Skeletal muscle satellite cell (primary cell): ENCODE results near the gene SPAAR.

Source experiments
- H3K27me3 ChIP-seq: 2 replicates; pipeline ENCODE4 v1.7.0; 2013; ENCODE audit warnings: low read length; ENCODE audit not compliant: control insufficient read depth, insufficient read depth
- H3K36me3 ChIP-seq: 2 replicates; pipeline ENCODE4 v1.7.0; 2013; ENCODE audit warnings: mild to moderate bottlenecking, control low read depth, low read length; ENCODE audit not compliant: insufficient read depth
- H3K4me1 ChIP-seq: 2 replicates; pipeline ENCODE4 v1.7.0; 2013; ENCODE audit warnings: low read length; ENCODE audit not compliant: control insufficient read depth, insufficient read depth
- H3K4me2 ChIP-seq: 2 replicates; pipeline ENCODE4 v1.7.0; 2013; ENCODE audit warnings: mild to moderate bottlenecking, low read length
- H3K4me3 ChIP-seq: 2 replicates; pipeline ENCODE4 v1.7.0; 2013; ENCODE audit warnings: low read length
- H3K9ac ChIP-seq: 2 replicates; pipeline ENCODE4 v1.7.0; 2013; ENCODE audit warnings: mild to moderate bottlenecking, low read depth, low read length, moderate library complexity
- H3K9me3 ChIP-seq: replicated peaks from 2 replicates; pipeline ENCODE4 v1.7.0; 2013; ENCODE audit warnings: mild to moderate bottlenecking, control low read depth, low read length

The SPAAR gene

GRCh38 chr9:35940458-35941407 lies 31.4 kb downstream of the SPAAR start:
- Histone ChIP-seq H3K36me3 (no peaks in the 10 kb centered on the region), H3K9me3 (peaks cover 5% of the 10 kb centered on the region), H3K27me3 (no peaks in the 10 kb centered on the region), H3K4me1 (peaks cover 29% of the 10 kb centered on the region), H3K9ac (no peak overlapping the region), H3K4me2 (no peak overlapping the region), H3K4me3 (no peak overlapping the region)

GRCh38 chr9:35942286-35942685 lies 33.0 kb downstream of the SPAAR start:
- Histone ChIP-seq H3K36me3 (no peaks in the 10 kb centered on the region), H3K9ac (no peak overlapping the region), H3K27me3 (no peaks in the 10 kb centered on the region), H3K9me3 (no peaks in the 10 kb centered on the region), H3K4me2 (no peak overlapping the region), H3K4me3 (no peak overlapping the region), H3K4me1 (peaks cover 17% of the 10 kb centered on the region)

DNA sequence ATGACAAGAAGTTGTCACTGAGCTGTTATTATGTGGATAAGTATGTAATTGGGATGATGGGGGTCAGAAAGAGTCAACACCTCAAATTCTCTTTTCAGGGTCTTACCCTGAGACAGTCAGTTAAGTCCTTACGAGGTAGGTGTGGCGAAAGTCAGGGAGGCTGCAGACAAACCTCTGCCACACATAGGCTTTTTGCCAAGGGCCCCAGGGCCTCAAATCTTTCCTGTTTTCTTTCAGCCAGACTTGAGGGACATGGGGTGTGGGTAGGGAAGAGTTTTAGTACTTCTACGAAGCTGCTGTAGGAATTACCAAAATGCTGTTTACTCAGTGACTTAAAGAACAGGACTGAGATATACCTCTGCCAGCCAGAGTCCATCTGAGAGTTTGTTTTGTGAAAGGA lies 34.9 kb downstream of the SPAAR start:
- H3K27me3 ChIP-seq, result no peaks in the 10 kb centered on the region
- H3K4me2 ChIP-seq, result no peak overlapping the region
- no peak overlapping the region for H3K4me3 ChIP-seq
- H3K9me3 ChIP-seq, result no peaks in the 10 kb centered on the region
- H3K9ac ChIP-seq, result no peak overlapping the region
- peaks cover 16% of the 10 kb centered on the region for H3K4me1 ChIP-seq
- no peaks in the 10 kb centered on the region for H3K36me3 ChIP-seq

- Histone ChIP-seq H3K27me3 (no peaks in the 10 kb centered on the region), H3K9me3 (no peaks in the 10 kb centered on the region), H3K4me2 (no peak overlapping the region), H3K4me1 (peaks cover 21% of the 10 kb centered on the region), H3K36me3 (no peaks in the 10 kb centered on the region), H3K9ac (no peak overlapping the region), H3K4me3 (no peak overlapping the region)
These were observed 35.6 kb downstream of the SPAAR start for GRCh38 chr9:35944841-35945240.

- Histone ChIP-seq H3K27me3 (no peaks in the 10 kb centered on the region), H3K4me3 (peak overlapping the region; percentile 17), H3K4me2 (peak overlapping the region; percentile 47), H3K9me3 (no peaks in the 10 kb centered on the region), H3K36me3 (no peaks in the 10 kb centered on the region), H3K9ac (peak overlapping the region; percentile 49), H3K4me1 (peaks cover 18% of the 10 kb centered on the region)
These were observed 36.2 kb downstream of the SPAAR start for GRCh38 chr9:35945341-35946018.

- Histone ChIP-seq H3K4me2 (no peak overlapping the region), H3K27me3 (no peaks in the 10 kb centered on the region), H3K9me3 (no peaks in the 10 kb centered on the region), H3K9ac (no peak overlapping the region), H3K4me1 (peaks cover 27% of the 10 kb centered on the region), H3K4me3 (no peak overlapping the region), H3K36me3 (no peaks in the 10 kb centered on the region)
These were observed 39.2 kb downstream of the SPAAR start for GRCh38 chr9:35948451-35948850.

GRCh38 chr9:35948901-35949318 lies 39.6 kb downstream of the SPAAR start:
- no peak overlapping the region for H3K9ac ChIP-seq

DNA sequence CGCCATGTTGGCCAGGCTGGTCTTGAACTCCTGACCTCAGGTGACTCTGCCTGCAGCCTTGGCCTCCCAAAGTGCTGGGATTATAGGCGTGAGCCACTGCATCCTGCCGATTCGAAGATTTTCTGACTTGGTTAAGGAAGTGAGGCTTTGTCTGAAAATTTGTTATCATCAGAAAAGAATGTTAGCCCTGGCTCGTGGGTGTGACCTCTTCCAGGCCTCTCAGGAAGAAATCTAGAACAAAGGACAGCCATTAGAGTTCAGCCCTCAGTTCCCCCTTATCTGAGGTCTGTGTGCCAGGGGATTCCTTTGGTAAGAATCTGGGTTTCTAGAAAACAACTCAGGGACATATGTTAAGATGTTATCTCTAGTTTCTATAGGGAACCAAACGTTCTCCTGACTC lies 42.4 kb downstream of the SPAAR start:
- H3K4me1 ChIP-seq, result peaks cover 23% of the 10 kb centered on the region
- peak overlapping the region; percentile 14 for H3K9ac ChIP-seq
- peak overlapping the region; percentile 9 for H3K4me2 ChIP-seq

More at GRCh38 chr9:35948901-35949318, 39.6 kb downstream of the SPAAR start:
- Histone ChIP-seq H3K4me1 (peaks cover 27% of the 10 kb centered on the region), H3K4me2 (no peak overlapping the region), H3K36me3 (no peaks in the 10 kb centered on the region), H3K4me3 (no peak overlapping the region), H3K9me3 (no peaks in the 10 kb centered on the region), H3K27me3 (no peaks in the 10 kb centered on the region)

DNA sequence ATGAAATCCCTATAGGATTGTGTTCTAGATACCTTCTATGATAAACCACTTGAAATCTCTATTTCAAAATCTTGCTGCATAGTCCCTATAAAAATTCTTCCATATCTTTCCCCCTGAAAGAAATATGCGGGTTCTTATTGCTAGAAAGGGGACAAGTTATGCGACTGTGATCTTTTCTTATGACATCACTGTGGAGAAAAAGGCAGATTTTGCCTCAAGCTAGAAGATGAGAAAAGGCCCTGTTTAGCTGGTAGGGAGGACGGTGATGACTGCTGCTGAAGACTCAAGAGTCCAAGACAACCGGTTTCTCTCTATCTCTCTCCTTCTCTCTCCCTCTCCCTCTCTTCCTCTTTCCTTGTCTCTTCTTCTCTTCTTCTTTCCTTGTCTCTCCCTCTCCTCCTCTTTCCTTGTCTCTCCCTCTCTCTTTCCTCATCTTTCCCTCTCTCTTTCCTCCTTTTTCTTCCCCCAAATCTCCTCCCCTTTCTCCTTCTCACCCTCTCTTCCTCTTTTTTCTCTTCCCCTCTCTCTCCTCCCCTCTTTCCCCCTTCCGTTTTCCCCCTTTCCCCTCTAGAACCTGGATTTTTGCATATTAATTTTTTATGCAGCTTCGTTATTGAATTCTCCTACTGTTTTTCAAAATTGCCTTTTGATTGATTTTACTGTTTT lies 43.4 kb downstream of the SPAAR start:
- H3K27me3 ChIP-seq, result no peaks in the 10 kb centered on the region
- no peaks in the 10 kb centered on the region for H3K9me3 ChIP-seq
- H3K4me2 ChIP-seq, result no peak overlapping the region
- no peak overlapping the region for H3K9ac ChIP-seq
- H3K4me1 ChIP-seq, result peaks cover 23% of the 10 kb centered on the region
- no peaks in the 10 kb centered on the region for H3K36me3 ChIP-seq
- no peak overlapping the region for H3K4me3 ChIP-seq

More for the DNA sequence above, 42.4 kb downstream of the SPAAR start:
- H3K27me3 ChIP-seq, result no peaks in the 10 kb centered on the region
- H3K4me3 ChIP-seq, result no peak overlapping the region
- H3K9me3 ChIP-seq, result no peaks in the 10 kb centered on the region
- H3K36me3 ChIP-seq, result no peaks in the 10 kb centered on the region

- H3K4me1 ChIP-seq, result peaks cover 22% of the 10 kb centered on the region
- no peaks in the 10 kb centered on the region for H3K27me3 ChIP-seq
- no peaks in the 10 kb centered on the region for H3K9me3 ChIP-seq
- no peak overlapping the region for H3K4me3 ChIP-seq
- peak overlapping the region; percentile 45 for H3K4me2 ChIP-seq
- no peak overlapping the region for H3K9ac ChIP-seq
- no peaks in the 10 kb centered on the region for H3K36me3 ChIP-seq
These were observed 45.8 kb downstream of the SPAAR start for GRCh38 chr9:35954942-35955546.

DNA sequence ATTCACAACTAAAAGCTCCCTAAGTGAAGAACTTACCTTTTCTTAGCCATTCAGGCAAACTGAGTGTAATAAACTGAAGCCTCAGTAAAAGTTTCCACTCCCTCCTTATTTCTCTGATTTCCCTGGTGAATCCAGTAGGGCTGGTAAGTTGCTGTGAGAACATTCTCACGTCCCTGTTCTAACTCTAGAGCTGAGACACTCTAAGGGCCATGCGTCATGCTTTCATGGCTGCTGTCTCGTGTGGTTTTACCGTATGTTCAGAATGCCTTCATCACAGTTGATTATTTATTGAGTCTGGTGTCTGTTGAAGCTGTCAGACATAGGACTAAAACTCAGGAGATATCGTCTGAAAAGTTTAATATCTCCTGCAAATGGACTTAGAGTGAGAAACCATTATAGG lies 47.4 kb downstream of the SPAAR start:
- no peaks in the 10 kb centered on the region for H3K36me3 ChIP-seq
- no peak overlapping the region for H3K4me3 ChIP-seq
- H3K9me3 ChIP-seq, result no peaks in the 10 kb centered on the region
- no peak overlapping the region for H3K9ac ChIP-seq
- H3K4me1 ChIP-seq, result peaks cover 28% of the 10 kb centered on the region
- H3K27me3 ChIP-seq, result no peaks in the 10 kb centered on the region
- H3K4me2 ChIP-seq, result no peak overlapping the region
